NCI-H1105 (cell line): ENCODE data around the gene DLG2.

ENCODE experiments used
- DNase-seq: peaks from one replicate; lab custom pipeline; 2025; lab: John Stamatoyannopoulos, UW

DLG2 gene

GRCh38 chr11:83847467-83848034 is 1779.6 kb downstream of the DLG2 start:
- DNase-seq, result no peak

- no peak for DNase-seq
These were observed 1781.3 kb downstream of the DLG2 start for GRCh38 chr11:83845797-83846196.

GRCh38 chr11:83840326-83840725 is 1786.8 kb downstream of the DLG2 start:
- no peak for DNase-seq

GRCh38 chr11:83836883-83837654 is 1790.1 kb downstream of the DLG2 start:
- DNase-seq, result peak; percentile 31

- no peak for DNase-seq
These were observed 1791.1 kb downstream of the DLG2 start for GRCh38 chr11:83836065-83836464.

GRCh38 chr11:83835423-83835822 is 1791.7 kb downstream of the DLG2 start:
- DNase-seq, result no peak

GRCh38 chr11:83831929-83832328 is 1795.2 kb downstream of the DLG2 start:
- DNase-seq, result no peak

GRCh38 chr11:83827940-83828554 is 1799.1 kb downstream of the DLG2 start:
- DNase-seq, result peak; percentile 10

GRCh38 chr11:83827520-83827919 is 1799.6 kb downstream of the DLG2 start:
- no peak for DNase-seq

GRCh38 chr11:83826078-83826477 is 1801.1 kb downstream of the DLG2 start:
- DNase-seq, result no peak

- no peak for DNase-seq
These were observed 1803.6 kb downstream of the DLG2 start for GRCh38 chr11:83823461-83824025.

GRCh38 chr11:83819931-83820549 is 1807.1 kb downstream of the DLG2 start:
- DNase-seq, result peak; percentile 67

GRCh38 chr11:83818349-83818748 is 1808.8 kb downstream of the DLG2 start:
- no peak for DNase-seq

GRCh38 chr11:83816572-83817187 is 1810.5 kb downstream of the DLG2 start:
- peak; percentile 24 for DNase-seq

GRCh38 chr11:83815736-83816135 is 1811.4 kb downstream of the DLG2 start:
- DNase-seq, result no peak

GRCh38 chr11:83813296-83813695 is 1813.8 kb downstream of the DLG2 start:
- DNase-seq, result no peak

- DNase-seq, result no peak
These were observed 1817.9 kb downstream of the DLG2 start for GRCh38 chr11:83809274-83809673.

GRCh38 chr11:83801799-83802198 is 1825.3 kb downstream of the DLG2 start:
- no peak for DNase-seq

GRCh38 chr11:83793310-83793709 is 1833.8 kb downstream of the DLG2 start:
- no peak for DNase-seq

- no peak for DNase-seq
These were observed 1835.6 kb downstream of the DLG2 start for GRCh38 chr11:83791557-83791956.

- DNase-seq, result no peak
These were observed 1841.2 kb downstream of the DLG2 start for GRCh38 chr11:83785942-83786341.

GRCh38 chr11:83784419-83784818 is 1842.7 kb downstream of the DLG2 start:
- no peak for DNase-seq
